Neural crest cell (in vitro differentiated cells): ENCODE measurements around the gene UBE2Q2. TPM values are rescaled to one million over a fixed set of nuclear protein-coding genes. Genes with fewer than 3 reads are reported as not detected.
"Not testable (repeated sequence)": the region's sequence is repeated elsewhere in the genome, so short reads cannot be mapped to it uniquely, and the experiment has no call there.

ENCODE experiments used
- DNase-seq: peaks from one replicate; pipeline ENCODE4 v3.0.0; 2021; ENCODE audit warnings: low read depth, mixed read lengths, low spot score
- H3K27ac Mint-ChIP-seq: one replicate; pipeline ENCODE4 v1.8.0; 2021; ENCODE audit warnings: mild to moderate bottlenecking, mixed read lengths; ENCODE audit not compliant: unreplicated experiment
- H3K27me3 Mint-ChIP-seq: 2 replicates; pipeline ENCODE4 v1.8.0; 2021; ENCODE audit warnings: low read depth, mild to moderate bottlenecking, mixed read lengths
- H3K36me3 Mint-ChIP-seq: 2 replicates; pipeline ENCODE4 v1.8.0; 2021; ENCODE audit warnings: low read depth, mild to moderate bottlenecking, mixed read lengths
- H3K4me1 Mint-ChIP-seq: 2 replicates; pipeline ENCODE4 v1.8.0; 2021; ENCODE audit warnings: mixed read lengths
- H3K4me3 Mint-ChIP-seq: one replicate; pipeline ENCODE4 v1.8.0; 2021; ENCODE audit warnings: mild to moderate bottlenecking, mixed read lengths
- H3K9me3 Mint-ChIP-seq: 2 replicates; pipeline ENCODE4 v1.8.0; 2021; ENCODE audit warnings: mixed read lengths
- CTCF ChIP-seq: fragments of 200-600 bp; sonication (generic); conservative IDR thresholded peaks from 2 replicates; pipeline ENCODE4 v1.5.0; 2021; ENCODE audit warnings: antibody characterized with exemption, mild to moderate bottlenecking
- total RNA-seq: library from RNA; stranded (reverse); gene quantifications from 2 replicates; pipeline ENCODE4 v1.2.1, GENCODE V29; 2021

Gene UBE2Q2
- total RNA-seq, 1 donor from 2014 or later, result 28.7 TPM

GRCh38 chr15:75841626-75842025 is 1.6 kb upstream of the UBE2Q2 start:
- H3K27me3 Mint-ChIP-seq, result peaks cover 17% of the 10 kb centered on the region
- no peaks in the 10 kb centered on the region for H3K36me3 Mint-ChIP-seq
- peak overlapping the region; percentile 90 for H3K4me3 Mint-ChIP-seq
- no peak overlapping the region for H3K27ac Mint-ChIP-seq
- H3K9me3 Mint-ChIP-seq, result no peaks in the 10 kb centered on the region
- peaks cover 28% of the 10 kb centered on the region for H3K4me1 Mint-ChIP-seq
- no peak for DNase-seq
- no peak for TF ChIP-seq CTCF

- Mint-ChIP-seq H3K27me3 (peaks cover 17% of the 10 kb centered on the region), H3K4me3 (peak overlapping the region; percentile 94), H3K36me3 (no peaks in the 10 kb centered on the region), H3K9me3 (no peaks in the 10 kb centered on the region), H3K4me1 (peaks cover 39% of the 10 kb centered on the region), H3K27ac (peak overlapping the region; percentile 76)
- TF ChIP-seq CTCF, result no peak
- peak; percentile 44 for DNase-seq
Measured at GRCh38 chr15:75843678-75844581, 683 bp downstream of the UBE2Q2 start.

GRCh38 chr15:75844629-75845335 is 1.5 kb downstream of the UBE2Q2 start:
- Mint-ChIP-seq H3K36me3 (no peaks in the 10 kb centered on the region), H3K27ac (peak overlapping the region; percentile 72), H3K4me3 (peak overlapping the region; percentile 94), H3K9me3 (no peaks in the 10 kb centered on the region), H3K4me1 (peaks cover 39% of the 10 kb centered on the region), H3K27me3 (peaks cover 17% of the 10 kb centered on the region)
- no peak for TF ChIP-seq CTCF
- no peak for DNase-seq

- Mint-ChIP-seq H3K27me3 (no peaks in the 10 kb centered on the region), H3K4me1 (peaks cover 49% of the 10 kb centered on the region), H3K27ac (no peak overlapping the region), H3K4me3 (no peak overlapping the region), H3K36me3 (peaks cover 3% of the 10 kb centered on the region), H3K9me3 (no peaks in the 10 kb centered on the region)
- no peak for TF ChIP-seq CTCF
- DNase-seq, result no peak
Measured at GRCh38 chr15:75849167-75849566, 5.9 kb downstream of the UBE2Q2 start.

- Mint-ChIP-seq H3K36me3 (peaks cover 3% of the 10 kb centered on the region), H3K27me3 (no peaks in the 10 kb centered on the region), H3K4me3 (no peak overlapping the region), H3K27ac (peak overlapping the region; percentile 81), H3K4me1 (peaks cover 36% of the 10 kb centered on the region), H3K9me3 (no peaks in the 10 kb centered on the region)
- TF ChIP-seq CTCF, result no peak
- no peak for DNase-seq
Measured at GRCh38 chr15:75850708-75851107, 7.5 kb downstream of the UBE2Q2 start.

GRCh38 chr15:75851566-75851965 is 8.3 kb downstream of the UBE2Q2 start:
- H3K27ac Mint-ChIP-seq, H3K27me3 Mint-ChIP-seq, H3K36me3 Mint-ChIP-seq, DNase-seq, H3K9me3 Mint-ChIP-seq, H3K4me3 Mint-ChIP-seq: not testable (repeated sequence)
- H3K4me1 Mint-ChIP-seq, result peaks cover 29% of the 10 kb centered on the region
